ENCODE data around the gene MRPS16. TPM values are rescaled to one million over a fixed set of nuclear protein-coding genes. Genes with fewer than 3 reads are reported as not detected.
A peak's percentile ranks its signal among the peaks of the same experiment; 100 is the strongest.
"Not testable (repeated sequence)": the region's sequence is repeated elsewhere in the genome, so short reads cannot be mapped to it uniquely, and the experiment has no call there.

Gene MRPS16
- 73.5 and 94.1 TPM in 2 replicates for total RNA-seq (2014; rRNA removed; shearing (Covaris generic))

GRCh38 chr10:73252445-73253224 lies at the start of gene MRPS16:
TSS of gene MRPS16 (minus strand) at chr10:73252644. CDS start at chr10:73252482, 162 bp downstream.
- in situ Hi-C loops (cut with HindIII; ENCODE audit: low sequenced_read_pairs): no loop called here

GRCh38 chr10:73296946-73297345 lies 44.5 kb upstream of the MRPS16 start:
- in situ Hi-C loops (cut with HindIII; ENCODE audit: low sequenced_read_pairs): no loop called here
- DNase-seq (ENCODE audit: low spot score): no peak

More at GRCh38 chr10:73252445-73253224, at the start of gene MRPS16:
- DNase-seq (ENCODE audit: low spot score): peak; percentile 97

GRCh38 chr10:73293461-73293860 lies 41.0 kb upstream of the MRPS16 start:
- in situ Hi-C loops (cut with HindIII; ENCODE audit: low sequenced_read_pairs): no loop called here

GRCh38 chr10:73289958-73290357 lies 37.5 kb upstream of the MRPS16 start:
- in situ Hi-C loops (cut with HindIII; ENCODE audit: low sequenced_read_pairs): no loop called here
- no peak for DNase-seq (ENCODE audit: low spot score)

More at GRCh38 chr10:73293461-73293860, 41.0 kb upstream of the MRPS16 start:
- DNase-seq (ENCODE audit: low spot score): no peak

GRCh38 chr10:73287441-73287840 lies 35.0 kb upstream of the MRPS16 start:
- in situ Hi-C loops (cut with HindIII; ENCODE audit: low sequenced_read_pairs): no loop called here

GRCh38 chr10:73281097-73281496 lies 28.7 kb upstream of the MRPS16 start:
- in situ Hi-C loops (cut with HindIII; ENCODE audit: low sequenced_read_pairs): no loop called here
- no peak for DNase-seq (ENCODE audit: low spot score)

More at GRCh38 chr10:73287441-73287840, 35.0 kb upstream of the MRPS16 start:
- no peak for DNase-seq (ENCODE audit: low spot score)

- in situ Hi-C loops (cut with HindIII; ENCODE audit: low sequenced_read_pairs): no loop called here
These were observed 12.0 kb upstream of the MRPS16 start for GRCh38 chr10:73264423-73264822.

GRCh38 chr10:73263693-73264347 lies 11.4 kb upstream of the MRPS16 start:
- in situ Hi-C loops (cut with HindIII; ENCODE audit: low sequenced_read_pairs): no loop called here

More at GRCh38 chr10:73264423-73264822, 12.0 kb upstream of the MRPS16 start:
- no peak for DNase-seq (ENCODE audit: low spot score)

GRCh38 chr10:73262880-73263555 lies 10.6 kb upstream of the MRPS16 start:
- no peak for DNase-seq (ENCODE audit: low spot score)
- in situ Hi-C loops (cut with HindIII; ENCODE audit: low sequenced_read_pairs): no loop called here

More at GRCh38 chr10:73263693-73264347, 11.4 kb upstream of the MRPS16 start:
- DNase-seq (ENCODE audit: low spot score): peak; percentile 7

GRCh38 chr10:73262105-73262730 lies 9.8 kb upstream of the MRPS16 start:
- in situ Hi-C loops (cut with HindIII; ENCODE audit: low sequenced_read_pairs): no loop called here
- DNase-seq (ENCODE audit: low spot score): no peak

GRCh38 chr10:73261362-73261995 lies 9.0 kb upstream of the MRPS16 start:
- in situ Hi-C loops (cut with HindIII; ENCODE audit: low sequenced_read_pairs): no loop called here
- no peak for DNase-seq (ENCODE audit: low spot score)

GRCh38 chr10:73258612-73259011 lies 6.2 kb upstream of the MRPS16 start:
- DNase-seq (ENCODE audit: low spot score); in situ Hi-C loops (cut with HindIII; ENCODE audit: low sequenced_read_pairs): not testable (repeated sequence)

GRCh38 chr10:73253225-73253555 lies 746 bp upstream of the MRPS16 start:
- in situ Hi-C loops (cut with HindIII; ENCODE audit: low sequenced_read_pairs): no loop called here
- peak; percentile 12 for DNase-seq (ENCODE audit: low spot score)

- no peak for DNase-seq (ENCODE audit: low spot score)
- in situ Hi-C loops (cut with HindIII; ENCODE audit: low sequenced_read_pairs): no loop called here
These were observed 580 bp downstream of the MRPS16 start for GRCh38 chr10:73251683-73252444.

GRCh38 chr10:73248259-73248724 lies 4.2 kb downstream of the MRPS16 start:
- DNase-seq (ENCODE audit: low spot score): no peak
- in situ Hi-C loops (cut with HindIII; ENCODE audit: low sequenced_read_pairs): no loop called here

- in situ Hi-C loops (cut with HindIII; ENCODE audit: low sequenced_read_pairs): no loop called here
- no peak for DNase-seq (ENCODE audit: low spot score)
These were observed 4.8 kb downstream of the MRPS16 start for GRCh38 chr10:73247509-73248258.

GRCh38 chr10:73246646-73247508 lies 5.6 kb downstream of the MRPS16 start, which contains the start of gene DNAJC9:
TSS of gene DNAJC9 (minus strand) at chr10:73247255. CDS start at chr10:73247189, 66 bp downstream.
- in situ Hi-C loops (cut with HindIII; ENCODE audit: low sequenced_read_pairs): no loop called here
- peak; percentile 90 for DNase-seq (ENCODE audit: low spot score)
